K562 (cell line): ENCODE measurements around the gene SLC35E2B. TPM values are rescaled to one million over a fixed set of nuclear protein-coding genes. Genes with fewer than 3 reads are reported as not detected.

Experiments
- ATAC-seq: fragments of 200-7000 bp; cut with Tn5 transposase; 3 replicates; pipeline ENCODE4 v1.9.1; 2020; ENCODE audit warnings: moderate library complexity
- BruUV-seq: library from RNA; stranded (reverse); fragments of 400-500 nt; replicated peaks from 2 replicates; lab custom pipeline; 2021; lab: Mats Ljungman, UMichigan
- CTCF ChIA-PET: fragments of 300-600 bp; formaldehyde crosslinking; extraction: SDS; loops from one replicate; lab custom pipeline; 2021; ENCODE audit warnings: low intra/inter-chr PET ratio; lab: Yijun Ruan, JAX
- POLR2A ChIA-PET: fragments of 300-600, 350-650 bp; sonication (Branson Sonifier 250); formaldehyde crosslinking; extraction: SDS; loops from one replicate; lab custom pipeline; 2021; ENCODE audit warnings: antibody characterized with exemption, inconsistent platforms; lab: Yijun Ruan, JAX
- DNase-seq, 4 experiments: peaks; one replicate each; pipeline versions ENCODE4 v3.0.0 to v3.0.0-alpha.2; 2011 to 2018; ENCODE audit warnings: low spot score in 3 of 4, mixed read lengths in 3 of 4; ENCODE audit errors: extremely low read depth in 1 of 4
- FAIRE-seq: peaks from 2 replicates; lab custom pipeline; 2011; peaks lifted over from hg19 to GRCh38; lab: Jason Lieb, UNC
- H2AFZ ChIP-seq: 2 replicates; pipeline ENCODE4 v1.6.0; 2011; ENCODE audit warnings: low read depth, low read length, control low read depth, inconsistent platforms
- H3K27ac ChIP-seq: fragments of 200-600 bp; 3 replicates; pipeline ENCODE4 v1.8.0; 2011; ENCODE audit warnings: low read depth, mild to moderate bottlenecking, control low read depth, inconsistent platforms, low read length, moderate library complexity, mixed read lengths; ENCODE audit errors: extremely low read depth
- H3K27me3 ChIP-seq, 2 experiments: fragments of 300-600 bp in 1 of 2; 2 replicates in 1 of 2; 3 replicates in 1 of 2; pipeline versions ENCODE4 v1.6.0 to v1.8.0; 2011; ENCODE audit warnings: inconsistent platforms in 2 of 2, low read length in 2 of 2, mild to moderate bottlenecking in 1 of 2, mixed read lengths in 1 of 2, moderate library complexity in 1 of 2; ENCODE audit not compliant: control insufficient read depth in 2 of 2, insufficient read depth in 2 of 2
- H3K36me3 ChIP-seq: fragments of 300-600 bp; 3 replicates; pipeline ENCODE4 v1.8.0; 2011; ENCODE audit warnings: mild to moderate bottlenecking, low read length, inconsistent platforms; ENCODE audit not compliant: control insufficient read depth, insufficient read depth
- H3K4me1 ChIP-seq, 2 experiments: fragments of 200-600 bp in 1 of 2; replicated peaks in 1 of 2; 2 replicates in 1 of 2; 3 replicates in 1 of 2; pipeline versions ENCODE4 v1.5.1 to v1.8.0; 2011; ENCODE audit warnings: inconsistent platforms in 2 of 2, low read length in 2 of 2, mild to moderate bottlenecking in 1 of 2, mixed read lengths in 1 of 2, moderate library complexity in 1 of 2; ENCODE audit not compliant: control insufficient read depth in 2 of 2, insufficient read depth in 2 of 2
- H3K4me2 ChIP-seq: 2 replicates; pipeline ENCODE4 v1.6.1; 2011; ENCODE audit warnings: low read length, control low read depth, inconsistent platforms, mixed read lengths; ENCODE audit not compliant: insufficient read depth
- H3K4me3 ChIP-seq: fragments of 200-600 bp; sonication (generic), shearing (Covaris generic); 2 replicates; pipeline ENCODE4 v1.5.1; 2016; ENCODE audit warnings: control low read depth, inconsistent platforms
- H3K79me2 ChIP-seq: fragments of 200-600 bp; 3 replicates; pipeline ENCODE4 v1.8.0; 2011; ENCODE audit warnings: low read length, inconsistent platforms; ENCODE audit not compliant: control insufficient read depth, insufficient read depth
- H3K9ac ChIP-seq, 2 experiments: 2 replicates each; pipeline versions ENCODE4 v1.6.0 to v1.6.1; 2011; ENCODE audit warnings: low read depth in 2 of 2, low read length in 2 of 2, control low read depth in 1 of 2, inconsistent platforms in 1 of 2, mild to moderate bottlenecking in 1 of 2, mixed read lengths in 1 of 2; ENCODE audit not compliant: insufficient read depth in 1 of 2
- H3K9me1 ChIP-seq: one replicate; pipeline ENCODE4 v1.6.0; 2011; ENCODE audit warnings: inconsistent platforms, mild to moderate bottlenecking, low read length, moderate library complexity; ENCODE audit not compliant: control insufficient read depth, insufficient read depth
- H3K9me3 ChIP-seq: replicated peaks from 2 replicates; pipeline ENCODE4 v1.5.1; 2011; ENCODE audit warnings: low read depth, low read length, inconsistent platforms; ENCODE audit not compliant: control insufficient read depth, insufficient read depth
- H4K20me1 ChIP-seq: replicated peaks from 2 replicates; pipeline ENCODE4 v1.6.1; 2011; ENCODE audit warnings: low read length, inconsistent platforms, mixed read lengths; ENCODE audit not compliant: control insufficient read depth, insufficient read depth
- CEBPG ChIP-seq, 3 experiments: fragments of 200-800 bp in 1 of 3; sonication (Bioruptor generic) in 1 of 3; sonication (generic) in 1 of 3; formaldehyde crosslinking in 1 of 3; IDR thresholded peaks in 2 of 3; conservative IDR thresholded peaks in 1 of 3; 2 replicates each; pipeline versions ENCODE4 v1.6.1 to v1.8.0; 2016 to 2022; ENCODE audit warnings: missing compliant biosample characterization in 2 of 3, missing genetic modification characterization in 2 of 3, mild to moderate bottlenecking in 1 of 3, missing genetic modification reagents in 1 of 3
- CTBP1 ChIP-seq: fragments of 450-650 bp; IDR thresholded peaks from 2 replicates; pipeline ENCODE4 v1.6.1; 2016; ENCODE audit warnings: borderline replicate concordance
- HDAC1 ChIP-seq, 2 experiments: fragments of 450-650 bp; IDR thresholded peaks; 2 replicates each; pipeline ENCODE4 v1.6.1; 2016 to 2017; ENCODE audit warnings: inconsistent platforms in 1 of 2, mild to moderate bottlenecking in 1 of 2, moderate library complexity in 1 of 2
- HDAC6 ChIP-seq: IDR thresholded peaks from 2 replicates; pipeline ENCODE4 v1.6.1; 2012; ENCODE audit warnings: low read depth, mild to moderate bottlenecking, control low read depth, inconsistent platforms, low read length, moderate library complexity
- HNRNPL ChIP-seq: fragments of 200-400 bp; formaldehyde crosslinking; IDR thresholded peaks from 2 replicates; pipeline ENCODE4 v1.6.1; 2017; ENCODE audit warnings: low read depth, mild to moderate bottlenecking, low read length
- MCM2 ChIP-seq: fragments of 450-650 bp; IDR thresholded peaks from 2 replicates; pipeline ENCODE4 v1.6.1; 2017; ENCODE audit warnings: low read depth, mild to moderate bottlenecking
- MLLT1 ChIP-seq, 2 experiments: fragments of 450-650 bp; IDR thresholded peaks; 2 replicates each; pipeline ENCODE4 v1.6.1; 2016
- NFATC3 ChIP-seq: fragments of 450-650 bp; IDR thresholded peaks from 2 replicates; pipeline ENCODE4 v1.6.1; 2017; ENCODE audit warnings: mild to moderate bottlenecking
- PHTF2 ChIP-seq: fragments of 250-450 bp; sonication (Bioruptor Pico); IDR thresholded peaks from 2 replicates; pipeline ENCODE4 v1.5.0; 2021; ENCODE audit warnings: mild to moderate bottlenecking
- POLR2A ChIP-seq: fragments of 450-650 bp; conservative IDR thresholded peaks from 2 replicates; pipeline ENCODE4 v1.6.1; 2016
- SLC30A9 ChIP-seq: fragments of 250-450 bp; sonication (Bioruptor Pico); IDR thresholded peaks from 2 replicates; pipeline ENCODE4 v1.8.0; 2022; ENCODE audit warnings: mild to moderate bottlenecking, moderate library complexity
- XRCC4 ChIP-seq: IDR thresholded peaks from one replicate; pipeline ENCODE4 v1.6.1; 2011; ENCODE audit not compliant: insufficient read depth, insufficient read length; ENCODE audit errors: extremely low read depth
- ZNF121 ChIP-seq: sonication (generic); formaldehyde crosslinking; conservative IDR thresholded peaks from 2 replicates; pipeline ENCODE4 v1.8.0; 2022; ENCODE audit warnings: missing genetic modification reagents
- ZNF398 ChIP-seq: fragments of 250-450 bp; sonication (Bioruptor Pico); IDR thresholded peaks from 2 replicates; pipeline ENCODE4 v1.8.0; 2021; ENCODE audit warnings: moderate library complexity, mild to moderate bottlenecking, inconsistent platforms
- ZSCAN32 ChIP-seq: fragments of 450-650 bp; formaldehyde crosslinking; IDR thresholded peaks from 2 replicates; pipeline ENCODE4 v1.4.0; 2020; ENCODE audit warnings: mild to moderate bottlenecking, moderate library complexity
- WGBS: fragments of 100-300 bp; shearing (Covaris generic); methylation state at CpG from one replicate; pipeline ENCODE4 v1.1.6; 2016; ENCODE audit warnings: low coverage, mixed read lengths; ENCODE audit not compliant: insufficient coverage; ENCODE audit errors: missing lambda C conversion rate; 5-methylcytosine and 5-hydroxymethylcytosine counted together
- in situ Hi-C: fragments of 300-500 bp; cut with MboI; formaldehyde crosslinking; loops from 4 replicates; pipeline ENCODE4 v1.15.0; 2018; ENCODE audit warnings: inconsistent platforms, mixed read lengths
- intact Hi-C: fragments of 100-400 bp; cut with micrococcal nuclease; formaldehyde crosslinking; loops from 2 replicates; pipeline ENCODE4 v1.14.2; 2022
- polyA plus RNA-seq, 8 experiments: library from polyadenylated mRNA; depleted of rRNA in 4 of 8; stranded (reverse) in 5 of 8; unstranded in 3 of 8; fragments of >200 nt; fragmentation: Nextera tagmentation in 2 of 8; fragmentation: Illumina TruSeq in 1 of 8; extraction: Ambion mirVana in 2 of 8; extraction: Trizol in 1 of 8; gene quantifications; 2 replicates each; pipeline versions ENCODE4 v1.2.1 to v1.2.3, GENCODE V29; 2011 to 2014; ENCODE audit warnings: inconsistent platforms in 1 of 8, missing spikeins in 1 of 8
- total RNA-seq, 7 experiments: library from RNA; depleted of rRNA in 6 of 7; stranded (reverse); fragments of >200 nt in 6 of 7; fragmentation: Illumina TruSeq in 2 of 7; extraction: Trizol in 2 of 7; gene quantifications; 2 replicates each; pipeline versions ENCODE4 v1.2.1 to v1.2.3, GENCODE V29; 2011 to 2021; ENCODE audit warnings: low replicate concordance in 1 of 7
- TF ChIP-seq, protein P1 (sequence below), 2 experiments: fragments of 150-350 bp in 1 of 2; IDR thresholded peaks; 2 replicates each; pipeline ENCODE4 v1.6.1; 2012 to 2016; ENCODE audit warnings: low read depth in 2 of 2, low read length in 2 of 2, mild to moderate bottlenecking in 1 of 2, moderate library complexity in 1 of 2

Gene SLC35E2B
- total and polyA plus RNA-seq, 9 of the 15 experiments (the other 6 are each of a cell fraction or from before 2014, with no cell fraction given): 4.7 to 44.6 (median 20.7) TPM

- no peak for TF ChIP-seq MLLT1 (IDR thresholded peaks at IDR 0.05)
- TF ChIP-seq ZSCAN32: no peak
Observed at GRCh38 chr1:1617925-1618324, 74.7 kb downstream of the SLC35E2B start (continued).

DNA sequence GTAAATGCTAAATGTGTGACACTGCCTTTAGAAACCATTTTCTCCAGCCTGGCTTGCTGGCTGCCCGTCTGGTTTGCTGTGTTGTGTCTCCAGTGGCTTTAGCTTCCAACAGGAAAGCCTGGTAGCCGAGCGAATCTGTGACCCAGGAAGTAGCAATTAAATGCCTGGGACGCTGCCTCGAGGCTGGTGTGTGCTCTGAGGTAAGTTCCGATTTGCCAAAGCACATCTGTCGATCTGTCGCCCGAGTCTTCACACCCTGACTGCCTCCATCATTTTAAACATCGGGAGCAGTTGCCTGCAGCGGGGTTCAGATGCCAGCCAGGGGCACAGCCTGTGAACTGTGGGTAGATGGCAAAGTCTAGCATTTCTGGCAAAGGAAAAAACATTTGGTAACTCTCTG lies 75.1 kb downstream of the SLC35E2B start:
- no peak overlapping the region for H3K4me2 ChIP-seq
- H3K9me3 ChIP-seq: no peaks in the 10 kb centered on the region
- intact Hi-C loops (no loop called here), in situ Hi-C loops (no loop called here)
- no peaks in the 10 kb centered on the region for H3K9me1 ChIP-seq
- H3K4me3 ChIP-seq: no peak overlapping the region
- H3K9ac ChIP-seq: peak overlapping the region in 1 of 2 experiments; percentile 47; a peak in 1 of 4 replicates
- no peak overlapping the region for H3K27ac ChIP-seq
- H3K4me1 ChIP-seq: peaks cover 13 to 85% of the 10 kb centered on the region in 2 experiments; a peak in 4 of 5 replicates
- no peak for ATAC-seq
- POLR2A ChIA-PET: interaction anchor here (0.6 kb wide), 1 partner anchor 135 kb away, joined by 3 read pairs; no protein-coding TSS in a partner anchor
- peaks cover 31% of the 10 kb centered on the region for H3K79me2 ChIP-seq
- H2AFZ ChIP-seq: no peak overlapping the region
- no peak for DNase-seq
- no peaks in the 10 kb centered on the region for H3K27me3 ChIP-seq
- BruUV-seq: TSS peak; percentile 74
- H4K20me1 ChIP-seq: peaks cover 24% of the 10 kb centered on the region; the same call in 1 of the 2 replicates
- FAIRE-seq: no peak
- peaks cover 9% of the 10 kb centered on the region; the same call in 2 of the 3 replicates for H3K36me3 ChIP-seq
- 87% methylated on average over 11 of the region's 11 CpGs for WGBS
- CTCF ChIA-PET: no interaction called here
- TF ChIP-seq ZNF121: no peak
- no peak for TF ChIP-seq POLR2A
- no peak for TF ChIP-seq HDAC6
- TF ChIP-seq XRCC4: no peak
- no peak for TF ChIP-seq CEBPG (CRISPR knock-in tag; IDR thresholded peaks at IDR 0.05)
- TF ChIP-seq CEBPG (tag; conservative IDR thresholded peaks at IDR 0.05 in 1 of 2, IDR thresholded peaks at IDR 0.05 in 1 of 2): no peak
- no peak for TF ChIP-seq ZNF398 (CRISPR knock-in tag)
- no peak for TF ChIP-seq CTBP1
- no peak for TF ChIP-seq HDAC1 (IDR thresholded peaks at IDR 0.05)
- TF ChIP-seq, protein P1, sequence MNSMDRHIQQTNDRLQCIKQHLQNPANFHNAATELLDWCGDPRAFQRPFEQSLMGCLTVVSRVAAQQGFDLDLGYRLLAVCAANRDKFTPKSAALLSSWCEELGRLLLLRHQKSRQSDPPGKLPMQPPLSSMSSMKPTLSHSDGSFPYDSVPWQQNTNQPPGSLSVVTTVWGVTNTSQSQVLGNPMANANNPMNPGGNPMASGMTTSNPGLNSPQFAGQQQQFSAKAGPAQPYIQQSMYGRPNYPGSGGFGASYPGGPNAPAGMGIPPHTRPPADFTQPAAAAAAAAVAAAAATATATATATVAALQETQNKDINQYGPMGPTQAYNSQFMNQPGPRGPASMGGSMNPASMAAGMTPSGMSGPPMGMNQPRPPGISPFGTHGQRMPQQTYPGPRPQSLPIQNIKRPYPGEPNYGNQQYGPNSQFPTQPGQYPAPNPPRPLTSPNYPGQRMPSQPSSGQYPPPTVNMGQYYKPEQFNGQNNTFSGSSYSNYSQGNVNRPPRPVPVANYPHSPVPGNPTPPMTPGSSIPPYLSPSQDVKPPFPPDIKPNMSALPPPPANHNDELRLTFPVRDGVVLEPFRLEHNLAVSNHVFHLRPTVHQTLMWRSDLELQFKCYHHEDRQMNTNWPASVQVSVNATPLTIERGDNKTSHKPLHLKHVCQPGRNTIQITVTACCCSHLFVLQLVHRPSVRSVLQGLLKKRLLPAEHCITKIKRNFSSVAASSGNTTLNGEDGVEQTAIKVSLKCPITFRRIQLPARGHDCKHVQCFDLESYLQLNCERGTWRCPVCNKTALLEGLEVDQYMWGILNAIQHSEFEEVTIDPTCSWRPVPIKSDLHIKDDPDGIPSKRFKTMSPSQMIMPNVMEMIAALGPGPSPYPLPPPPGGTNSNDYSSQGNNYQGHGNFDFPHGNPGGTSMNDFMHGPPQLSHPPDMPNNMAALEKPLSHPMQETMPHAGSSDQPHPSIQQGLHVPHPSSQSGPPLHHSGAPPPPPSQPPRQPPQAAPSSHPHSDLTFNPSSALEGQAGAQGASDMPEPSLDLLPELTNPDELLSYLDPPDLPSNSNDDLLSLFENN (IDR thresholded peaks at IDR 0.05; ENCODE audit: low read depth in 2 of 2, low read length in 2 of 2): no peak
- no peak for TF ChIP-seq NFATC3
- no peak for TF ChIP-seq SLC30A9 (CRISPR knock-in tag)
- TF ChIP-seq MCM2: no peak
- no peak for TF ChIP-seq PHTF2 (CRISPR knock-in tag)
- TF ChIP-seq HNRNPL: no peak
